ENCODE data around the gene CHORDC1.
A peak's percentile ranks its signal among the peaks of the same experiment; 100 is the strongest.

Gene CHORDC1

DNA sequence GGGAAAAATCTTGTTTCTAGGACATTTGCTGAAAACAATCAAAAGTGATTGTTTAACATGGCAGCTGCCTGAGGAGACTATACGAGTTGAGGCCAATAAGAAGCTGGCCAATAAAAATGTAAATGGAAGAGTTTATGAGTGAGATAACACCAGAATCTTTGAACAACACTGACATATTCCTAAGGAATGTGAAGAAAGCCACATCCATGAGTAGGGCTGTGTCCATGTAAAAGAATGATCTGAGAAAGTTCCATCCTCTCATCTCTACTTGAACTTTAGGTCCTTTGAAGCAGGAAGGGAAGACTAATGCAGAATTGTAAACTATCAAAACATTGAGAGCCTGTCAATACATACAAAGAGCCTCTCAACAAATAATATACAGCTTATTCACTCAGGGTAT is 6.9 kb upstream of the CHORDC1 start:
- H3K27ac ChIP-seq: no peak overlapping the region
- TF ChIP-seq, protein P1, sequence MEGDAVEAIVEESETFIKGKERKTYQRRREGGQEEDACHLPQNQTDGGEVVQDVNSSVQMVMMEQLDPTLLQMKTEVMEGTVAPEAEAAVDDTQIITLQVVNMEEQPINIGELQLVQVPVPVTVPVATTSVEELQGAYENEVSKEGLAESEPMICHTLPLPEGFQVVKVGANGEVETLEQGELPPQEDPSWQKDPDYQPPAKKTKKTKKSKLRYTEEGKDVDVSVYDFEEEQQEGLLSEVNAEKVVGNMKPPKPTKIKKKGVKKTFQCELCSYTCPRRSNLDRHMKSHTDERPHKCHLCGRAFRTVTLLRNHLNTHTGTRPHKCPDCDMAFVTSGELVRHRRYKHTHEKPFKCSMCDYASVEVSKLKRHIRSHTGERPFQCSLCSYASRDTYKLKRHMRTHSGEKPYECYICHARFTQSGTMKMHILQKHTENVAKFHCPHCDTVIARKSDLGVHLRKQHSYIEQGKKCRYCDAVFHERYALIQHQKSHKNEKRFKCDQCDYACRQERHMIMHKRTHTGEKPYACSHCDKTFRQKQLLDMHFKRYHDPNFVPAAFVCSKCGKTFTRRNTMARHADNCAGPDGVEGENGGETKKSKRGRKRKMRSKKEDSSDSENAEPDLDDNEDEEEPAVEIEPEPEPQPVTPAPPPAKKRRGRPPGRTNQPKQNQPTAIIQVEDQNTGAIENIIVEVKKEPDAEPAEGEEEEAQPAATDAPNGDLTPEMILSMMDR (conservative IDR thresholded peaks at IDR 0.05): no peak

DNA sequence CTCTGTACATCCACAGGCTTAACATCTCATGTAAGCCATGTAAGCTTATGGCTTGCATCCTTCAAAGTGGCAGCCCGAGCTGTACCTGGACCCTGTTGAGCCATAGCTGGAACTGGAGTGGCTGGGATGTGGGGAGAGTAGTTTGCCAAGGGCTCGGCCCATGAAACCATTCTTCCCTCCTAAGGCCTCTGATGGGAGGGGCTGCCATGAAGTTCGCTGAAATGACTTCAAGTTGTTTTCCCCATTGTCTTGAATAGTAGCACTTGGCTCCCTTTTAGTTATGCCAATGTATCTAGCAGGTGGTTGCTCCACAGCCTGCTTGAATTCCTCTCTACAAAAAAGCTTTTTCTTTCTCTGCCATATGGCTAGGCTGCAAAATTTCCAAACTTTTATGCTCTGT is 5.2 kb upstream of the CHORDC1 start:
- TF ChIP-seq, protein P1 (conservative IDR thresholded peaks at IDR 0.05): no peak
- no peak overlapping the region for H3K27ac ChIP-seq

DNA sequence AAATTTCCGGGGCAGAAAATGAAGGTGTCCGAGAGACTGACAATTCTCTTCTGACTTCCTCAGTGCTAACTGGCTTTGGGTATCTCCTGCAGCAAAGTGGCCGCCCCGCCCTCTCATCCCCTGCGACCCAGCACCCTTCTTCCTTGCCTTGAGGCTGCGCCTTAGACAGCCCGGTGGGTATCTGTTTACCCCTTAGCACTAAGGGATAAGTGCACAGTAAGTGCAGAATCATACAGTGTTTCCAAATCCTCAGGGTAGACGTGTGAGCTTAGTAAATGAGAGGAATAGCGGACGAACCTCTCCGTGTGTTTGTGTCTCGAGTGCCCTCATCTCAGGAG is 368 bp upstream of the CHORDC1 start:
- TF ChIP-seq, protein P1 (conservative IDR thresholded peaks at IDR 0.05): no peak
- H3K27ac ChIP-seq: peak overlapping the region; percentile 90

- peak overlapping the region; percentile 90 for H3K27ac ChIP-seq
- TF ChIP-seq, protein P1 (conservative IDR thresholded peaks at IDR 0.05): no peak
These were observed 918 bp downstream of the CHORDC1 start for GRCh38 chr11:90221803-90222458.

- H3K27ac ChIP-seq: peak overlapping the region; percentile 90; the same call in 1 of the 2 replicates
These were observed 2.5 kb downstream of the CHORDC1 start for GRCh38 chr11:90220391-90220790.

GRCh38 chr11:90219438-90219837 is 3.4 kb downstream of the CHORDC1 start:
- TF ChIP-seq, protein P1 (conservative IDR thresholded peaks at IDR 0.05): no peak
- H3K27ac ChIP-seq: no peak overlapping the region

More at GRCh38 chr11:90220391-90220790, 2.5 kb downstream of the CHORDC1 start:
- TF ChIP-seq, protein P1 (conservative IDR thresholded peaks at IDR 0.05): no peak

- TF ChIP-seq, protein P1 (conservative IDR thresholded peaks at IDR 0.05): no peak
- no peak overlapping the region for H3K27ac ChIP-seq
These were observed 4.2 kb downstream of the CHORDC1 start for GRCh38 chr11:90218606-90219005.

Data from VCaP (cell line).